ENCODE results near the gene CEP164. TPM values are rescaled to one million over a fixed set of nuclear protein-coding genes. Genes with fewer than 3 reads are reported as not detected.

Gene CEP164
- total and polyA plus RNA-seq, 2 of the 4 experiments (the other 2 are of a cell fraction) = 23.3 to 26.9 TPM

GRCh38 chr11:117391181-117391580 is 63.5 kb downstream of the CEP164 start:
- H2AK5ac ChIP-seq (ENCODE audit: low read depth, low read length) = no peak overlapping the region

More at GRCh38 chr11:117391181-117391580, 63.5 kb downstream of the CEP164 start:
- Histone ChIP-seq H3K56ac (ENCODE audit: extremely low read depth, insufficient read depth, low read length) (no peak overlapping the region), H3K9ac (ENCODE audit: low read depth, low read length) (no peak overlapping the region), H3K9me1 (ENCODE audit: insufficient read depth, low read length) (peaks cover 7% of the 10 kb centered on the region), H3K79me1 (ENCODE audit: low read depth in 1 of 2, low read length in 2 of 2) (peaks cover 0 to 4% of the 10 kb centered on the region in 2 experiments; a peak in 1 of 4 replicates), H3K4me1 (ENCODE audit: control insufficient read depth, insufficient read depth, low read length) (peaks cover 7% of the 10 kb centered on the region), H4K5ac (ENCODE audit: low read depth, low read length) (no peak overlapping the region), H2AK9ac (replicated peaks; ENCODE audit: low read depth, low read length, poor library complexity) (no peak overlapping the region), H2BK5ac (ENCODE audit: low read depth, low read length, poor library complexity, severe bottlenecking) (no peak overlapping the region), H3K18ac (ENCODE audit: low read depth, low read length) (no peak overlapping the region), H3K9me3 (ENCODE audit: control insufficient read depth, insufficient read depth, low read length) (no peaks in the 10 kb centered on the region), H3K27me3 (ENCODE audit: control insufficient read depth, insufficient read depth, low read length) (no peaks in the 10 kb centered on the region), H2BK15ac (ENCODE audit: low read depth, low read length) (no peak overlapping the region), H4K91ac (ENCODE audit: insufficient read depth, low read depth, low read length) (no peak overlapping the region), H2BK20ac (ENCODE audit: low read depth, low read length) (no peak overlapping the region), H4K20me1 (ENCODE audit: insufficient read depth, low read length) (no peaks in the 10 kb centered on the region; the same call in 1 of the 2 replicates), H3K4ac (ENCODE audit: low read depth, low read length) (no peak overlapping the region), H2BK120ac (ENCODE audit: low read depth, low read length) (no peak overlapping the region), H3K4me3 (ENCODE audit: insufficient read depth, low read depth, low read length) (no peak overlapping the region), H4K8ac (ENCODE audit: low read depth in 2 of 2, low read length in 2 of 2) (no peak overlapping the region), H2AFZ (replicated peaks; ENCODE audit: low read length, poor library complexity) (no peak overlapping the region), H3K36me3 (ENCODE audit: control insufficient read depth, insufficient read depth, low read length) (peaks cover 60% of the 10 kb centered on the region), H3K4me2 (ENCODE audit: low read depth, low read length) (no peak overlapping the region), H3K23ac (ENCODE audit: low read depth, low read length) (no peak overlapping the region), H3K27ac (ENCODE audit: insufficient read depth, low read length) (no peak overlapping the region), H3K14ac (replicated peaks; ENCODE audit: low read depth, low read length) (no peak overlapping the region)
- no TSS peak for BruUV-seq (replicated peaks)
- TF ChIP-seq RCOR1 (IDR thresholded peaks at IDR 0.05; ENCODE audit: insufficient replicate concordance, low read length) (no peak), BHLHE40 (IDR thresholded peaks at IDR 0.05; ENCODE audit: low read depth, low read length) (no peak), ELK1 (IDR thresholded peaks at IDR 0.05; ENCODE audit: borderline replicate concordance, low read depth, low read length) (no peak)
- DNase-seq (no peak), ATAC-seq (ENCODE audit: low read depth) (no peak)
- in situ Hi-C loops (cut with MboI; ENCODE audit: low sequenced_read_pairs) (no loop called here), intact Hi-C loops (cut with micrococcal nuclease) (no loop called here), dilution Hi-C loops (cut with HindIII; ENCODE audit: low sequenced_read_pairs, unreplicated experiment) (no loop called here)
- 98% methylated on average over 6 of the region's 8 CpGs; no CpG with 5 or more reads in 1 of the 2 experiments for WGBS, 2 experiments (ENCODE audit: extremely low coverage in 2 of 2, insufficient read length in 1 of 2)
- CTCF ChIA-PET = no interaction called here
- POLR2A ChIA-PET (ENCODE audit: unreplicated experiment) = no interaction called here

All from IMR-90 (cell line).